PFSK-1 (cell line): ENCODE results near the gene SAMHD1.

Experiments used
- POLR2AphosphoS5 ChIP-seq: IDR thresholded peaks from 2 replicates; pipeline ENCODE4 v1.6.1; 2012; ENCODE audit warnings: low read depth, mild to moderate bottlenecking, control low read depth, low read length, moderate library complexity
- REST ChIP-seq, 2 experiments: IDR thresholded peaks; 2 replicates each; pipeline versions ENCODE4 v1.6.1 to v1.8.0; 2011 to 2012; ENCODE audit warnings: low read depth in 2 of 2, low read length in 2 of 2, control low read depth in 1 of 2, inconsistent platforms in 1 of 2, mild to moderate bottlenecking in 1 of 2, moderate library complexity in 1 of 2; ENCODE audit not compliant: insufficient read depth in 1 of 2
- SIN3A ChIP-seq: IDR thresholded peaks from 2 replicates; pipeline ENCODE4 v1.6.1; 2012; ENCODE audit warnings: mild to moderate bottlenecking, low read length, moderate library complexity, borderline replicate concordance; ENCODE audit not compliant: insufficient read depth

DNA sequence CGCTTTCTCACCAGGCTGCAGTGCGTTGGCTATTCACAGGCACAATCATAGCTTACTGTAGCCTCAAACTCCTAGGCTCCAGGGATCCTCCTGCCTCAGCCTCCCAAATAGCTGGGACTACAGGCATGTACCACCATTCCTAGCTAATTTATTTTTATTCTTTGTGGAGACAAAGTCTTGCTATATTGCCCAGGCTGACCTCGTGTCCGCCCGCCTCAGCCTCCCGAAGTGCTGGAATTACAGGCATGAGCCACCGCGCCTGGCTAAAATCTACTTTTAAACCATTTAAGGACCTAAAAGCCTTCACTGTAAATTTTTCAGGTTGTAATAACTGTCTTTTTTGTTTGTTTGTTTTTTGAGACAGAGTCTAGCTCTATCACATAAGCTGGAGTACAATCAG lies 15.2 kb downstream of the SAMHD1 start:
- TF ChIP-seq POLR2AphosphoS5 (no peak), SIN3A (no peak), REST (IDR thresholded peaks at IDR 0.05; ENCODE audit: insufficient read depth in 1 of 2, low read depth in 2 of 2, low read length in 2 of 2) (no peak)
